Measurements from ENCODE around the gene DCT. TPM values are rescaled to one million over a fixed set of nuclear protein-coding genes. Genes with fewer than 3 reads are reported as not detected.

DCT gene
- polyA plus RNA-seq, 1 of the 3 experiments (the other 2 are of a cell fraction) = 0.03 TPM

DNA sequence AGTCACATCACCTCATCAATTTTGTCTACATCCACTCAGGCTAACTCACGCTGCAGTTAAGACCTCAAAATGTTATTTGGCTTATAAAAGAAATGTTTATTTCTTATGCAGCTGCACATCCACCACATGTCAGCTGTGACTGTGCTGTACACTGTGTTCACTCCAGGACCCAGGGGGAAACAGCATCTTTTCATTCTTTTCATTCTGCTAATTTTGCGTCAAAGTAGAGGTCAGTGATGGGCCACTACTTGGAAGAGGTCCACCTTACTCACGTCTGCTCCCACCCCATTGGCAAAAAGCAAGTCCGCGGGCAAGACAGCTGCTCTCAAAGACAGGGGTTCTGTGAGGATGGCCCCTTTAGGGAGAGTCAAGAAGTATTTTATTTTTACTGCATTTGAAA, 4.5 kb upstream of the DCT start:
- Histone ChIP-seq H3K4me1 (ENCODE audit: control insufficient read depth in 1 of 2, insufficient read depth in 2 of 2, low read depth in 1 of 2, low read length in 1 of 2) (peaks cover 0 to 2% of the 10 kb centered on the region in 2 experiments; a peak in 1 of 4 replicates), H3K79me2 (ENCODE audit: insufficient read depth) (no peaks in the 10 kb centered on the region), H3F3A (replicated peaks; ENCODE audit: insufficient read depth) (no peaks in the 10 kb centered on the region), H3K9me3 (no peaks in the 10 kb centered on the region), H3K4me2 (no peak overlapping the region), H3K4me3 (ENCODE audit: low read depth in 2 of 2, low read length in 1 of 2) (no peak overlapping the region), H2AFZ (ENCODE audit: low read depth) (no peak overlapping the region), H4K20me1 (ENCODE audit: insufficient read depth) (no peaks in the 10 kb centered on the region), H3K9ac (no peak overlapping the region), H3K36me3 (replicated peaks in 1 of 2; ENCODE audit: control insufficient read depth in 1 of 2, insufficient read depth in 2 of 2, low read length in 1 of 2) (no peaks in the 10 kb centered on the region), H3K9me2 (no peaks in the 10 kb centered on the region), H3K27me3 (ENCODE audit: insufficient read depth) (no peaks in the 10 kb centered on the region), H3K27ac (ENCODE audit: low read depth in 2 of 2, low read length in 1 of 2) (no peak overlapping the region)
- WGBS (ENCODE audit: low lambda C conversion rate) = 65% methylated on average over 5 of the region's 5 CpGs
- CTCF ChIA-PET = no interaction called here
- no peak for DNase-seq
- POLR2A ChIA-PET = no interaction called here
- TF ChIP-seq FOXJ3 (CRISPR knock-in tag; IDR thresholded peaks at IDR 0.05) (no peak), JUND (IDR thresholded peaks at IDR 0.05) (no peak), FOXM1 (IDR thresholded peaks at IDR 0.05; ENCODE audit: low read depth) (no peak), NFIC (IDR thresholded peaks at IDR 0.05; ENCODE audit: borderline replicate concordance) (no peak), TEAD4 (IDR thresholded peaks at IDR 0.05; ENCODE audit: borderline replicate concordance, insufficient read depth) (no peak), ELF1 (IDR thresholded peaks at IDR 0.05) (no peak), USF2 (IDR thresholded peaks at IDR 0.05; ENCODE audit: borderline replicate concordance, low read depth, low read length) (no peak), RXRA (IDR thresholded peaks at IDR 0.05; ENCODE audit: borderline replicate concordance, low read depth) (no peak), SMC3 (IDR thresholded peaks at IDR 0.05; ENCODE audit: low read depth, low read length) (no peak)

GRCh38 chr13:94481941-94482340, 2.5 kb upstream of the DCT start:
- Histone ChIP-seq H4K20me1 (ENCODE audit: insufficient read depth) (no peaks in the 10 kb centered on the region), H3K4me3 (ENCODE audit: low read depth in 2 of 2, low read length in 1 of 2) (no peak overlapping the region), H3K27me3 (ENCODE audit: insufficient read depth) (no peaks in the 10 kb centered on the region), H3F3A (replicated peaks; ENCODE audit: insufficient read depth) (no peaks in the 10 kb centered on the region), H3K9me3 (no peaks in the 10 kb centered on the region), H3K4me2 (no peak overlapping the region), H3K4me1 (ENCODE audit: control insufficient read depth in 1 of 2, insufficient read depth in 2 of 2, low read depth in 1 of 2, low read length in 1 of 2) (peaks cover 0 to 2% of the 10 kb centered on the region in 2 experiments; a peak in 1 of 4 replicates), H2AFZ (ENCODE audit: low read depth) (no peak overlapping the region), H3K9me2 (no peaks in the 10 kb centered on the region), H3K9ac (no peak overlapping the region), H3K36me3 (replicated peaks in 1 of 2; ENCODE audit: control insufficient read depth in 1 of 2, insufficient read depth in 2 of 2, low read length in 1 of 2) (no peaks in the 10 kb centered on the region), H3K27ac (ENCODE audit: low read depth in 2 of 2, low read length in 1 of 2) (no peak overlapping the region), H3K79me2 (ENCODE audit: insufficient read depth) (no peaks in the 10 kb centered on the region)
- no peak for DNase-seq
- TF ChIP-seq USF2 (IDR thresholded peaks at IDR 0.05; ENCODE audit: borderline replicate concordance, low read depth, low read length) (no peak), YY1 (IDR thresholded peaks at IDR 0.05; ENCODE audit: low read depth) (no peak), RFX5 (IDR thresholded peaks at IDR 0.05; ENCODE audit: low read length) (no peak), MXI1 (IDR thresholded peaks at IDR 0.05; ENCODE audit: low read depth, low read length) (no peak), NFIC (IDR thresholded peaks at IDR 0.05; ENCODE audit: borderline replicate concordance) (no peak), JUND (IDR thresholded peaks at IDR 0.05) (no peak), TAF1 (IDR thresholded peaks at IDR 0.05; ENCODE audit: borderline replicate concordance, low read depth, low read length) (no peak), SIN3A (IDR thresholded peaks at IDR 0.05; ENCODE audit: borderline replicate concordance, low read depth, low read length) (no peak), CHD2 (IDR thresholded peaks at IDR 0.05; ENCODE audit: low read length, partially characterized antibody) (no peak)
- TF ChIP-seq, protein P1, sequence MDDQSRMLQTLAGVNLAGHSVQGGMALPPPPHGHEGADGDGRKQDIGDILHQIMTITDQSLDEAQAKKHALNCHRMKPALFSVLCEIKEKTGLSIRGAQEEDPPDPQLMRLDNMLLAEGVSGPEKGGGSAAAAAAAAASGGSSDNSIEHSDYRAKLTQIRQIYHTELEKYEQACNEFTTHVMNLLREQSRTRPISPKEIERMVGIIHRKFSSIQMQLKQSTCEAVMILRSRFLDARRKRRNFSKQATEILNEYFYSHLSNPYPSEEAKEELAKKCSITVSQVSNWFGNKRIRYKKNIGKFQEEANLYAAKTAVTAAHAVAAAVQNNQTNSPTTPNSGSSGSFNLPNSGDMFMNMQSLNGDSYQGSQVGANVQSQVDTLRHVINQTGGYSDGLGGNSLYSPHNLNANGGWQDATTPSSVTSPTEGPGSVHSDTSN (IDR thresholded peaks at IDR 0.05) = no peak
- TF ChIP-seq, protein P2, sequence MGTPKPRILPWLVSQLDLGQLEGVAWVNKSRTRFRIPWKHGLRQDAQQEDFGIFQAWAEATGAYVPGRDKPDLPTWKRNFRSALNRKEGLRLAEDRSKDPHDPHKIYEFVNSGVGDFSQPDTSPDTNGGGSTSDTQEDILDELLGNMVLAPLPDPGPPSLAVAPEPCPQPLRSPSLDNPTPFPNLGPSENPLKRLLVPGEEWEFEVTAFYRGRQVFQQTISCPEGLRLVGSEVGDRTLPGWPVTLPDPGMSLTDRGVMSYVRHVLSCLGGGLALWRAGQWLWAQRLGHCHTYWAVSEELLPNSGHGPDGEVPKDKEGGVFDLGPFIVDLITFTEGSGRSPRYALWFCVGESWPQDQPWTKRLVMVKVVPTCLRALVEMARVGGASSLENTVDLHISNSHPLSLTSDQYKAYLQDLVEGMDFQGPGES (IDR thresholded peaks at IDR 0.05; ENCODE audit: low read depth, low read length) = no peak
- ChIA-PET POLR2A (no interaction called here), CTCF (no interaction called here)
- WGBS (ENCODE audit: low lambda C conversion rate) = 62% methylated on average over 7 of the region's 7 CpGs

Measured in SK-N-SH (cell line).